HCT116 (cell line): ENCODE measurements around the gene SLCO2B1. TPM values are rescaled to one million over a fixed set of nuclear protein-coding genes. Genes with fewer than 3 reads are reported as not detected.

Experiments used
- ATAC-seq: fragments of 200-7000 bp; cut with Tn5 transposase; 2 replicates; pipeline ENCODE4 v1.9.1; 2020; ENCODE audit warnings: mild to moderate bottlenecking, moderate library complexity
- BruUV-seq: library from RNA; stranded (reverse); fragments of 400-500 nt; replicated peaks from 2 replicates; lab custom pipeline; 2021; lab: Mats Ljungman, UMichigan
- CTCF ChIA-PET: fragments of 300-600 bp; sonication (Branson Sonifier 250); formaldehyde crosslinking; loops from one replicate; lab custom pipeline; 2021; ENCODE audit warnings: antibody characterized with exemption; lab: Charles Lee
- POLR2A ChIA-PET: fragments of 300-600, 350-600 bp; sonication (Branson Sonifier 250); formaldehyde crosslinking; loops from one replicate; lab custom pipeline; 2021; ENCODE audit warnings: antibody characterized with exemption; lab: Charles Lee
- RAD21 ChIA-PET, 2 experiments: fragments of 300-600 bp; sonication (Branson Sonifier 250); formaldehyde crosslinking; loops; one replicate each; lab custom pipeline; 2023; ENCODE audit warnings: low total read pairs in 2 of 2; ENCODE audit not compliant: uncharacterized antibody in 2 of 2, unreplicated experiment in 2 of 2, low non-redundant PET in 1 of 2; lab: Charles Lee
- DNase-seq: peaks from one replicate; pipeline ENCODE4 v3.0.0-alpha.2; 2010; ENCODE audit warnings: low read depth, low spot score
- H2AFZ ChIP-seq: fragments of 200-600 bp; shearing (Covaris generic), sonication (generic); 2 replicates; pipeline ENCODE4 v1.6.1; 2017; ENCODE audit warnings: low read depth, mixed run types, mixed read lengths, antibody characterized with exemption, low read length; ENCODE audit not compliant: poor library complexity, severe bottlenecking
- H3K27ac ChIP-seq: 2 replicates; pipeline ENCODE4 v1.5.1; 2012; ENCODE audit warnings: low read depth, low read length
- H3K27me3 ChIP-seq: fragments of 200-600 bp; sonication (generic); 2 replicates; pipeline ENCODE4 v1.6.1; 2016; ENCODE audit warnings: mixed run types, low read length, mixed read lengths; ENCODE audit not compliant: insufficient read depth
- H3K36me3 ChIP-seq, 2 experiments: fragments of 200-500 bp in 1 of 2; fragments of 200-600 bp in 1 of 2; sonication (Bioruptor generic) in 1 of 2; sonication (generic) in 1 of 2; 2 replicates each; pipeline versions ENCODE4 v1.5.1 to v1.6.1; 2014 to 2016; ENCODE audit warnings: low read length in 2 of 2, inconsistent platforms in 1 of 2, mixed read lengths in 1 of 2, mixed run types in 1 of 2; ENCODE audit not compliant: insufficient read depth in 2 of 2, control insufficient read depth in 1 of 2
- H3K4me1 ChIP-seq, 2 experiments: fragments of 200-600 bp in 1 of 2; sonication (generic) in 1 of 2; 2 replicates each; pipeline versions ENCODE4 v1.5.1 to v1.6.1; 2012 to 2017; ENCODE audit warnings: low read length in 2 of 2, inconsistent platforms in 1 of 2, mild to moderate bottlenecking in 1 of 2, mixed read lengths in 1 of 2, mixed run types in 1 of 2, moderate library complexity in 1 of 2; ENCODE audit not compliant: insufficient read depth in 2 of 2, control insufficient read depth in 1 of 2
- H3K4me2 ChIP-seq: fragments of 200-600 bp; sonication (generic); 2 replicates; pipeline ENCODE4 v1.6.1; 2017; ENCODE audit warnings: mixed run types, low read length, mixed read lengths
- H3K4me3 ChIP-seq, 2 experiments: fragments of 200-600 bp in 1 of 2; sonication (generic) in 1 of 2; replicated peaks in 1 of 2; 2 replicates each; pipeline ENCODE4 v1.5.1; 2011 to 2016; ENCODE audit warnings: low read length in 2 of 2, control low read depth in 1 of 2, low read depth in 1 of 2, mild to moderate bottlenecking in 1 of 2, mixed read lengths in 1 of 2, mixed run types in 1 of 2
- H3K79me2 ChIP-seq: fragments of 200-600 bp; sonication (generic); 2 replicates; pipeline ENCODE4 v1.6.1; 2017; ENCODE audit warnings: mild to moderate bottlenecking, mixed run types, low read length, moderate library complexity, mixed read lengths; ENCODE audit not compliant: insufficient read depth
- H3K9ac ChIP-seq: fragments of 200-600 bp; sonication (generic); 2 replicates; pipeline ENCODE4 v1.6.1; 2016; ENCODE audit warnings: low read length, mixed read lengths
- H3K9me2 ChIP-seq: fragments of 200-600 bp; sonication (generic), shearing (Covaris generic); 2 replicates; pipeline ENCODE4 v1.6.1; 2017; ENCODE audit warnings: mixed run types, mild to moderate bottlenecking, moderate library complexity; ENCODE audit not compliant: insufficient read depth
- H3K9me3 ChIP-seq, 2 experiments: fragments of 200-500 bp in 1 of 2; fragments of 200-600 bp in 1 of 2; sonication (Bioruptor generic) in 1 of 2; sonication (generic) in 1 of 2; 2 replicates each; pipeline ENCODE4 v1.6.1; 2014 to 2017; ENCODE audit warnings: low read length in 2 of 2, mixed read lengths in 2 of 2, inconsistent platforms in 1 of 2, low read depth in 1 of 2, mild to moderate bottlenecking in 1 of 2, mixed run types in 1 of 2, moderate library complexity in 1 of 2; ENCODE audit not compliant: control insufficient read depth in 1 of 2, insufficient read depth in 1 of 2
- H4K20me1 ChIP-seq: fragments of 200-600 bp; sonication (generic), shearing (Covaris generic); 2 replicates; pipeline ENCODE4 v1.6.1; 2017; ENCODE audit warnings: mixed run types, mild to moderate bottlenecking, moderate library complexity; ENCODE audit not compliant: insufficient read depth
- CBX3 ChIP-seq: IDR thresholded peaks from 2 replicates; pipeline ENCODE4 v1.6.1; 2012; ENCODE audit warnings: low read depth
- CEBPB ChIP-seq: IDR thresholded peaks from 2 replicates; pipeline ENCODE4 v1.6.1; 2012; ENCODE audit warnings: low read depth
- ELF1 ChIP-seq: IDR thresholded peaks from 2 replicates; pipeline ENCODE4 v1.6.1; 2012; ENCODE audit warnings: low read depth, borderline replicate concordance
- EZH2 ChIP-seq: fragments of 200-600 bp; sonication (generic); IDR thresholded peaks from 2 replicates; pipeline ENCODE4 v1.6.1; 2017; ENCODE audit warnings: antibody characterized with exemption, mixed run types
- EZH2phosphoT487 ChIP-seq: fragments of 200-600 bp; IDR thresholded peaks from 2 replicates; pipeline ENCODE4 v1.6.1; 2018; ENCODE audit warnings: antibody characterized with exemption, borderline replicate concordance
- FOSL1 ChIP-seq: IDR thresholded peaks from 2 replicates; pipeline ENCODE4 v1.6.1; 2012; ENCODE audit warnings: low read depth
- JUND ChIP-seq: IDR thresholded peaks from 2 replicates; pipeline ENCODE4 v1.6.1; 2012
- POLR2A ChIP-seq: IDR thresholded peaks from 2 replicates; pipeline ENCODE4 v1.7.0; 2011; ENCODE audit warnings: borderline replicate concordance; ENCODE audit not compliant: insufficient read depth, insufficient read length; ENCODE audit errors: extremely low read depth
- POLR2AphosphoS5 ChIP-seq: IDR thresholded peaks from 2 replicates; pipeline ENCODE4 v1.6.1; 2011; ENCODE audit warnings: mild to moderate bottlenecking, low read depth, low read length, moderate library complexity
- RAD21 ChIP-seq: IDR thresholded peaks from 2 replicates; pipeline ENCODE4 v1.6.1; 2012; ENCODE audit warnings: low read depth, mild to moderate bottlenecking
- SIN3A ChIP-seq: IDR thresholded peaks from 2 replicates; pipeline ENCODE4 v1.6.1; 2012; ENCODE audit warnings: low read depth
- SRF ChIP-seq: IDR thresholded peaks from 2 replicates; pipeline ENCODE4 v1.6.1; 2012; ENCODE audit warnings: low read depth
- YY1 ChIP-seq: IDR thresholded peaks from 2 replicates; pipeline ENCODE4 v1.6.1; 2011; ENCODE audit warnings: low read length, low read depth, moderate library complexity, mild to moderate bottlenecking; ENCODE audit not compliant: insufficient replicate concordance; ENCODE audit errors: extremely low read depth
- ZFX ChIP-seq: fragments of 450-650 bp; IDR thresholded peaks from 2 replicates; pipeline ENCODE4 v1.6.1; 2017
- ZNF274 ChIP-seq: fragments of 200-500 bp; sonication (Bioruptor generic); IDR thresholded peaks from 2 replicates; pipeline ENCODE4 v1.6.1; 2014; ENCODE audit warnings: mild to moderate bottlenecking, low read depth, low read length, inconsistent platforms
- intact Hi-C: fragments of 100-400 bp; cut with micrococcal nuclease; formaldehyde crosslinking; loops from 2 replicates; pipeline ENCODE4 v1.10.0; 2022
- total RNA-seq: library from RNA; stranded (reverse); gene quantifications from one replicate; pipeline ENCODE4 v1.2.1, GENCODE V29; 2021; ENCODE audit not compliant: unreplicated experiment
- TF ChIP-seq, protein P1 (sequence below): IDR thresholded peaks from 2 replicates; pipeline ENCODE4 v1.6.1; 2011; ENCODE audit warnings: mild to moderate bottlenecking, low read length, moderate library complexity; ENCODE audit not compliant: insufficient replicate concordance; ENCODE audit errors: extremely low read depth
- TF ChIP-seq, protein P2 (sequence below): IDR thresholded peaks from 2 replicates; pipeline ENCODE4 v1.6.1; 2012; ENCODE audit warnings: low read depth
- TF ChIP-seq, protein P3 (sequence below): IDR thresholded peaks from 2 replicates; pipeline ENCODE4 v1.6.1; 2012
- TF ChIP-seq, protein P4 (sequence below): IDR thresholded peaks from 2 replicates; pipeline ENCODE4 v1.6.1; 2012

Gene SLCO2B1
- total RNA-seq, 1 experiment from 2014 or later, result 0.81 TPM

DNA sequence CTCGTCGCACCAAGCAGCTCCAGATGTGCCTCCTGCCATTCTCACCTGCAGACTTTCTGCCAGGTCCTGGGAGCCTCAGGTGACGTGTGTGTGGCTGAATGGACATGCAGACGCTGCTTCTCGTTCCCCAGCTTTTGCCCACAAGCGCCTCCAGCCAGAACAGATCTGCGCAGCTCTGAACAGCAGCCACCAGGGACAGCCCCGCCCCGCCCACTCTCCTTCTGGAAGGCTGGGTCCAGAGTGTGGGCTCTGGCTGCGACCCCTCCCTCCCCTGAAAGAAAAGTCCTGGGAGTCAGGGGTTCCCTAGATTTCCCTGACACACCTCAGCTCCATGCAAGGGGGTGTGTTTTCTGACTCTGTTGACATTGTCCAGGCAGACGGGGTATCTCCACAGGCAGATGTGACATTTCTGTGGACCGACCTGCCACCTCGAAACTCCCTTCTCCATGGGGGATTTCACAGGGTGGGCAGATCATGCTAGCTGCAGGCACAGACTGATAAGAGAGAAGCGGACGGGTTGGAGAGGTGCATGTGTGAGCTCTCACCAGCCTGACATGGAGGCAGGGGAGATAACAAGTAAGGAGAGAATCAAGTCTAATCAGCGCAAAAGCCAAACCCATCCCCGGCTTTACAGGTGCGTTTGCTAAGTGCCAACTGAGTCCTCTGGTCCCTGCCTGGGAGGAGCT is 19.8 kb downstream of the SLCO2B1 start:
- Histone ChIP-seq H3K27ac (no peak overlapping the region), H3K4me1 (peaks cover 0 to 4% of the 10 kb centered on the region in 2 experiments; a peak in 2 of 4 replicates), H3K9ac (no peak overlapping the region), H3K4me3 (no peak overlapping the region), H2AFZ (no peak overlapping the region), H3K27me3 (no peaks in the 10 kb centered on the region), H3K9me2 (no peaks in the 10 kb centered on the region), H3K36me3 (no peaks in the 10 kb centered on the region), H3K4me2 (no peak overlapping the region), H3K79me2 (no peaks in the 10 kb centered on the region), H3K9me3 (no peaks in the 10 kb centered on the region), H4K20me1 (no peaks in the 10 kb centered on the region)
- intact Hi-C loops, result no loop called here
- RAD21 ChIA-PET, result no interaction called here
- BruUV-seq, result no TSS peak
- POLR2A ChIA-PET, result no interaction called here
- TF ChIP-seq YY1 (no peak), SRF (no peak), POLR2A (no peak), POLR2AphosphoS5 (no peak), EZH2phosphoT487 (no peak), ELF1 (no peak), SIN3A (no peak), ZNF274 (no peak), JUND (no peak), ZFX (no peak), CBX3 (no peak), RAD21 (no peak), EZH2 (no peak), FOSL1 (no peak), CEBPB (no peak)
- TF ChIP-seq, protein P1, sequence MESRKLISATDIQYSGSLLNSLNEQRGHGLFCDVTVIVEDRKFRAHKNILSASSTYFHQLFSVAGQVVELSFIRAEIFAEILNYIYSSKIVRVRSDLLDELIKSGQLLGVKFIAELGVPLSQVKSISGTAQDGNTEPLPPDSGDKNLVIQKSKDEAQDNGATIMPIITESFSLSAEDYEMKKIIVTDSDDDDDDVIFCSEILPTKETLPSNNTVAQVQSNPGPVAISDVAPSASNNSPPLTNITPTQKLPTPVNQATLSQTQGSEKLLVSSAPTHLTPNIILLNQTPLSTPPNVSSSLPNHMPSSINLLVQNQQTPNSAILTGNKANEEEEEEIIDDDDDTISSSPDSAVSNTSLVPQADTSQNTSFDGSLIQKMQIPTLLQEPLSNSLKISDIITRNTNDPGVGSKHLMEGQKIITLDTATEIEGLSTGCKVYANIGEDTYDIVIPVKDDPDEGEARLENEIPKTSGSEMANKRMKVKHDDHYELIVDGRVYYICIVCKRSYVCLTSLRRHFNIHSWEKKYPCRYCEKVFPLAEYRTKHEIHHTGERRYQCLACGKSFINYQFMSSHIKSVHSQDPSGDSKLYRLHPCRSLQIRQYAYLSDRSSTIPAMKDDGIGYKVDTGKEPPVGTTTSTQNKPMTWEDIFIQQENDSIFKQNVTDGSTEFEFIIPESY, result no peak
- TF ChIP-seq, protein P2, sequence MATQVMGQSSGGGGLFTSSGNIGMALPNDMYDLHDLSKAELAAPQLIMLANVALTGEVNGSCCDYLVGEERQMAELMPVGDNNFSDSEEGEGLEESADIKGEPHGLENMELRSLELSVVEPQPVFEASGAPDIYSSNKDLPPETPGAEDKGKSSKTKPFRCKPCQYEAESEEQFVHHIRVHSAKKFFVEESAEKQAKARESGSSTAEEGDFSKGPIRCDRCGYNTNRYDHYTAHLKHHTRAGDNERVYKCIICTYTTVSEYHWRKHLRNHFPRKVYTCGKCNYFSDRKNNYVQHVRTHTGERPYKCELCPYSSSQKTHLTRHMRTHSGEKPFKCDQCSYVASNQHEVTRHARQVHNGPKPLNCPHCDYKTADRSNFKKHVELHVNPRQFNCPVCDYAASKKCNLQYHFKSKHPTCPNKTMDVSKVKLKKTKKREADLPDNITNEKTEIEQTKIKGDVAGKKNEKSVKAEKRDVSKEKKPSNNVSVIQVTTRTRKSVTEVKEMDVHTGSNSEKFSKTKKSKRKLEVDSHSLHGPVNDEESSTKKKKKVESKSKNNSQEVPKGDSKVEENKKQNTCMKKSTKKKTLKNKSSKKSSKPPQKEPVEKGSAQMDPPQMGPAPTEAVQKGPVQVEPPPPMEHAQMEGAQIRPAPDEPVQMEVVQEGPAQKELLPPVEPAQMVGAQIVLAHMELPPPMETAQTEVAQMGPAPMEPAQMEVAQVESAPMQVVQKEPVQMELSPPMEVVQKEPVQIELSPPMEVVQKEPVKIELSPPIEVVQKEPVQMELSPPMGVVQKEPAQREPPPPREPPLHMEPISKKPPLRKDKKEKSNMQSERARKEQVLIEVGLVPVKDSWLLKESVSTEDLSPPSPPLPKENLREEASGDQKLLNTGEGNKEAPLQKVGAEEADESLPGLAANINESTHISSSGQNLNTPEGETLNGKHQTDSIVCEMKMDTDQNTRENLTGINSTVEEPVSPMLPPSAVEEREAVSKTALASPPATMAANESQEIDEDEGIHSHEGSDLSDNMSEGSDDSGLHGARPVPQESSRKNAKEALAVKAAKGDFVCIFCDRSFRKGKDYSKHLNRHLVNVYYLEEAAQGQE, result no peak
- TF ChIP-seq, protein P3, sequence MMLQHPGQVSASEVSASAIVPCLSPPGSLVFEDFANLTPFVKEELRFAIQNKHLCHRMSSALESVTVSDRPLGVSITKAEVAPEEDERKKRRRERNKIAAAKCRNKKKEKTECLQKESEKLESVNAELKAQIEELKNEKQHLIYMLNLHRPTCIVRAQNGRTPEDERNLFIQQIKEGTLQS, result no peak
- TF ChIP-seq, protein P4, sequence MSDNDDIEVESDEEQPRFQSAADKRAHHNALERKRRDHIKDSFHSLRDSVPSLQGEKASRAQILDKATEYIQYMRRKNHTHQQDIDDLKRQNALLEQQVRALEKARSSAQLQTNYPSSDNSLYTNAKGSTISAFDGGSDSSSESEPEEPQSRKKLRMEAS, result no peak
- CTCF ChIA-PET, result no interaction called here
- no peak for DNase-seq
- ATAC-seq, result peak; percentile 38; the same call in 1 of the 2 replicates
